GM04503 (cell line): ENCODE results near the gene U2AF1L4.

ENCODE experiments used
- DNase-seq: peaks from one replicate; pipeline ENCODE4 v3.0.0-alpha.2; 2012; ENCODE audit warnings: low read depth

The U2AF1L4 gene

GRCh38 chr19:35745328-35746086 is at the start of gene U2AF1L4, which contains the start of gene PSENEN:
Gene U2AF1L4, minus strand, starts transcription at chr19:35745418. Its CDS starts 27 bp downstream, at chr19:35745391.
Gene PSENEN, plus strand, starts transcription at chr19:35745651. Its CDS starts 280 bp downstream, at chr19:35745931.
- peak; percentile 93 for DNase-seq

- no peak for DNase-seq
These were observed 48.4 kb upstream of the U2AF1L4 start for GRCh38 chr19:35793381-35794165.

DNA sequence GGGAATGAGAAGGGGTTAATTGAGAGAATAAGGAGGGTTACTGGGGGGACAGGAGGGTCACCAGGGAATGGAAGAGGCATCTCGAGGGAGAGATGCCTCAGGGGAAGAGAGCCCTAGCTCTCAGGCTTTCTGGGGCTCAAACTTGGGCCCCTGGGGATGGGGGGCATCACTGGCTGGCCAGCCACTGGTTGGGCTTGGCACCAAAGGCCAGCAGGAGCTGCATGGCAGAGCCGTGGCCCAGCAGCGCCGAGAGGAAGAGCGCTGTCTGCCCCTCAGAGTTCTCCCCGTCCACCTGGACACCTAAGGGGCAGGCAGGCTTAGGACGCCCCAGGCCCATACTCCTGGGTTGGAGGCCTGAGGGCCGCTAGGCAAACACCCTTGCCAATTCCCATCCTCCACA is 47.7 kb upstream of the U2AF1L4 start:
- no peak for DNase-seq

DNA sequence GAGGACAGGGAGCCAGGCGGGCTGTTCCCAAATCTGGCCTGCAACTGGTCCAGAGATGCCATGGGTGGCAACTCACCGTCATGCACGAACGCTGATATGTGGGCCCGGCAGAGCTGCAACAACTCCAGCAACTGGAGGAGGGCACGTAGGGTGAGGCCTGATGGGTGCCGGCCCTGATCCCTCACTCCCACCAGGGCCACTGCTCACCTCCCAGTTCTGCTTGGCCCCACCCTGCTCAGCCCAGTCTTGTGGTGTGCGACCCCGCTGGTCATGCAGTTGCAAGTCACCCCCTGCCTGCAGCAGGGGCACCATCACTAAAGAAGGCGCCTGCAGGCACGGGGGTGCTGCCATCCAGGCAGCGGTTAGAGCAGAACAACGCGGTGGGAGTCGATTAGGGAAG is 47.1 kb upstream of the U2AF1L4 start:
- no peak for DNase-seq

DNA sequence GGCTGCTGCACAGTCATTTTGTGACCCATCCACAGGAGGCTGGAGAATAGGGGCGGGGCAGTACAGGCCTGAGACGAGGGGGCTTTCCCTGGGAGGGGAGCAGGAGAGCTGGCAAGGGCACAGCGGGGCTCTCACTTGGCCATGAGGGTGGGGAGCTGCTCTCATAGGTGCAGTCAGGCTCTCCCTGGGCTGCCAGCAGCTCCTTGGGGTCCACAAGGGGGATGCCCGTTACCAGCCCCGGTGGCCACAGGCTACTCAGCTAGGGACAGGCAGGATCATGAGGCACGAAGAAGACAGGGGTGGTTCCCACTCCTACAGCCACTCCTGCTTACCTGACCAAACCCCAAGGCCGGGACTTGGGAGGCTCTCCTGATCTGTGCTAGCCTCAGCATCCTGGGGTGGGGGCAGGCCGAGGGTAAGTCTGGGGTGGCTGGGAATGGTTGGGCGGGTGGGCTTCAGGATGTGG is 46.6 kb upstream of the U2AF1L4 start:
- no peak for DNase-seq

DNA sequence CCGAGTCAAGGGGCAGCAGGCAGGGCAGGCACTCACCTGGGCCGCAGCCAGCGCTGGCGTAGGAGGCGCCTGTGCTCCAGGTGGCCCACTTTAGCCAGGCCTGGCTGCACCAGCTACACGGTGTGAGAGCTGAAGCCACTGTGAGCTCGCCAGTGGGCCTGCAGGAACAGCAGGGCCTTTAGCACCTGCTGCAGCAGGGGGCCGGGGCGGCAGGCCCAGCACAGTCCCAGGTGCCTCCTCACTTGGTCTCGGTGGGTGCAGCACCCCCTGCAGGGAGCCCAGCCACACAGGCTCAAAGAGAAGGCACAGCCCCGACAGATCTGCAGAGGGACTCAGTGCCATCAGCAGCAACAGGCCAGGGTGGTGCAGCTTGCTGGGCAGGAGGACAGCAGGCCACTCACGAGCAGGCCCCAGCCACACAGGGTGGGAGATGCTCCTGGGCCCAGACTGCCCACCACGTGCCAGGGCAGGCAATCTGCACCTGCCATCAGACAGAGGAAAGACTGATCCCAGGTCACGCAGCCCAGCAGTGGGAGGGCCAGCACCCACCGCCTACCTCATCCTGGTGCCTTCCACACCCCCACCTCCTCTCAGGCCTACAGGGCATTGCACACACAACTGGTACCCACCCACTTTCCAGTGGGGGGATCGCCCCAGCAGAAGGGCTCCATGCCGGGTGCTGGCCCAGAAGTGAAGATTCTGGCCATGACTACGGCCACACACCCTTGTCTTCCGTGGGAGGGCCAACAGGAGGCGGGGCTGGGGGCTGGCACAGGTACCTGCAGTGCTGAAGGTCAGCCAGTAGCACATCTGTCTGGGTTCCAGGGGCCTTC is 46.0 kb upstream of the U2AF1L4 start:
- DNase-seq, result no peak

DNA sequence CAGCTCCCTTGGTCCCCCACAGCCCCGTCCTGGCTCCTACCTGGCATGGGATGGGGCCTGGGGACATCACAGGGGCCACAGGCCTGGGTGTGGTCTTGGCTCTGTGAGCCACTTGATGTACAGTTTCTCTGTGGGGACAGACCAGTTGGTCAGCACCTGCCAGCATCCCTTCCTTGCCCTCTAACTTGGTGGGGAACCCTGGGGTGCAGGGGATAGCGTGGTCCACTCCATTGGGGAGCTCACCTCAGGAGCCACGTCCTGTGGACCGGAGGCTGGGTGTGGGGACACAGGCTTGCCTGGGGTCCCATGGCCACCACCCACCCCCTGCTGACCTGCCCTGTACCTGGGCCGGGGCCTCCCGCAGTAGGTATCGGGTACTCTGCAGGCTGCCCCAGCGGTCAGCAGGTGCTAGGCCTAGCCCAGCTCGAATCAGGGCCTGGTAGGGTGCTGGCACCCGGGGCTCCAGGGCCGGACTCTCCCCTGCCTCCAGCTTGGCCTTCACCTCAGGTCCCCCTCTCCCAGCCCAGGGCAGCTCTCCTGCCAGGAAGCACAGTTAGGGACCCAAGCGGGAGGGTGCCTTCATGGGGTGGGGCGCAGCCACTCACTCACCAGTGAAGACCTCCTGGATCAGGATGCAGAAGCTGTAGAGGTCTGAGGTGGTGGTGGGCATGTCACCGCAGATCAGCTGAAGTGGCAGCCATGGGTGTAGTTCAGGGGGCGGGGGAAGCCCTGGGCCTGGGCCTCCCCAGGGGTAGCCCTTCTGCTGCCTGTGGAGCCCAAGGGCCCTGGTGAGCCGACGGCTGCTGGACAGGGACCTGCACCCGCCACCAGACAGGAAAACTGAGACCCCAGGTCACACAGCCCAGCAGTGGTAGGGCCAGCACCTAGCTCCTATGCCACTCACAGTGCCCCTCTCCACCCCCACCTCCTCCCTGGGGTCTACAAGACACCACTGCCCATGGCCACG is 45.0 kb upstream of the U2AF1L4 start:
- DNase-seq, result no peak

DNA sequence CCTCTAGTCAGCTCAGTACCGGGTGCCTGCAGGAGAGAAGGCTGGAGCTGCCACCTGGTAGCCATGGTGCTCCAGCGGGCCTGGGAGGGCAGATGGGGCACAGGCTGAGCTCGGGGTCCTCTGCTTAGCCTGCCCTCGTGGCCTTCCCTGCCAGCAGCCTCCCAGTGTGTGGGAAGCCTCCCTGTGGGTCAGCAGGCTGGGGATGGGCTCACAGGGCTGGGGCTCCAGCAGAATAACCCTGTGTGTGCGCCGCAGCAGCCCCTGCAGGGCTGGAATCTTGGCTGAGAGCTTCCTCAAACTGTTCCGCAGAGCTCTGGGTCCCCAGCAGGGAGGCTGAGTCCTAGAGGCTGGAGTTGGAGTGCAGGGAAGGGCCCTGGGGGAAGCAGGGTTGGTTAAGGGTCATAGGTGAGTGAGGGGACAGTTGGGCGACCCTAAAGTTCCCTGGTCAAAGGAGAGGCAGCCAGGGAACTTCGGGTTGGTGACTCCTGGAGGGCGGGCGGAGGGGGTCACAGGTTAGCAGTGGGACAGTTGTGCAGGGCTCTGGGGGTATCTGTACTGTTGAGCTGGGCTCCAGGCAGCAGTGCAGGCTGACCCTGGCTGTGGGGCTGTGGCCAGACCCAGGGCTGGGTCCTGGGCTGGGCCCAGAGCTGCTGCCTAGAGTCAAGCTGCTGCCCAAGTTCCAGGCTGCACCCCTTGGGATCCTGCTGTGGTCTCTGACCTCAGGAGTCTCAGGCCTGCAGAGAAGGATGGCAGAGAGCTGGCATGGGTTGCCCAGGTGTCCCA is 44.2 kb upstream of the U2AF1L4 start:
- no peak for DNase-seq

DNA sequence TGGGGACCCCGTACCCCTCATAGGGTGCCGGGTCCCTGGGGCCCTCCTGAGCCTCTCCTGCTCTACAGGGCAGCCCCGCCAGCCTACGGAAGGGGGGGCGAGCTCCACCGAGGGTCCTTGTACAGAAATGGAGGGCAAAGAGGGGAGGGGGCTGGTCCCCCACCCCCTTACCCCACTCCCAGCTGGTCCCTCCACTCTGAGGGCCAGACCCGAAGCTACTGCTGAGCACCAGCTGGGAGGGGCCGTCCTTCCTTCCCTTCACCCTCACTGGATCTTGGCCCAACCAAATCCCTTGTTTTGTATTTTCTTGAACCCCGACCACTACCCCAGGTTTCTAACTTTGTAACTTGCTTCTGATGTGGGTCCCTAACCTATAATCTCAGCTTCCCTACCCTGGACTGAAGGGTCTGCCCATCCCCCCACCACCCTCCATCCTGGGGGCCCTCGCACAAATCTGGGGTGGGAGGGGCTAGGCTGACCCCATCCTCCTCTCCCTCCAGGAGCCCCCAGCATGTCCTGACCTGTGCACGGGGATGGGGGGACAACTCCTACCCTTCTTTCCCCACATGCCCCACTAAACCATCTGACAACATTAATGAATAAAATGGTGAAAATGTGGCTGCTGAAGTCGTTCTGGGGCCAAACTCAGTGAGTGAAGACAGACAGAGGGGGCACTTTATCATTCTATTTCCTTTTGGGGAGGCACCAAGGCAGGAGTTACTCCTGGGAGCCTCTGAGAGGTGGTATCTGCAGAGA is 43.2 kb upstream of the U2AF1L4 start:
- no peak for DNase-seq

DNA sequence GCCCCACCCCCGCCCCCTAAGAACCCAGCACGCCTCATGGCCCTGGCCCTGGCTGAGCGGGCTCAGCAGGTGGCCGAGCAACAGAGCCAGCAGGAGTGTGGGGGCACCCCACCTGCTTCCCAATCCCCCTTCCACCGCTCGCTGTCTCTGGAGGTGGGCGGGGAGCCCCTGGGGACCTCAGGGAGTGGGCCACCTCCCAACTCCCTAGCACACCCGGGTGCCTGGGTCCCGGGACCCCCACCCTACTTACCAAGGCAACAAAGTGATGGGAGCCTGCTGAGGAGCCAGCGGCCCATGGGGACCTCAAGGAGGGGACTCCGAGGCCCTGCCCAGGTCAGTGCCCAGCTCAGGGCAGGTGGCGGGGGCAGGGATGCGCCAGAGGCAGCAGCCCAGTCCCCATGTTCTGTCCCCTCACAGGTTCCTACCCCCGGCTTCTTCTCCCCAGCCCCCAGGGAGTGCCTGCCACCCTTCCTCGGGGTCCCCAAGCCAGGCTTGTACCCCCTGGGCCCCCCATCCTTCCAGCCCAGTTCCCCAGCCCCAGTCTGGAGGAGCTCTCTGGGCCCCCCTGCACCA is 42.1 kb upstream of the U2AF1L4 start:
- DNase-seq, result no peak

DNA sequence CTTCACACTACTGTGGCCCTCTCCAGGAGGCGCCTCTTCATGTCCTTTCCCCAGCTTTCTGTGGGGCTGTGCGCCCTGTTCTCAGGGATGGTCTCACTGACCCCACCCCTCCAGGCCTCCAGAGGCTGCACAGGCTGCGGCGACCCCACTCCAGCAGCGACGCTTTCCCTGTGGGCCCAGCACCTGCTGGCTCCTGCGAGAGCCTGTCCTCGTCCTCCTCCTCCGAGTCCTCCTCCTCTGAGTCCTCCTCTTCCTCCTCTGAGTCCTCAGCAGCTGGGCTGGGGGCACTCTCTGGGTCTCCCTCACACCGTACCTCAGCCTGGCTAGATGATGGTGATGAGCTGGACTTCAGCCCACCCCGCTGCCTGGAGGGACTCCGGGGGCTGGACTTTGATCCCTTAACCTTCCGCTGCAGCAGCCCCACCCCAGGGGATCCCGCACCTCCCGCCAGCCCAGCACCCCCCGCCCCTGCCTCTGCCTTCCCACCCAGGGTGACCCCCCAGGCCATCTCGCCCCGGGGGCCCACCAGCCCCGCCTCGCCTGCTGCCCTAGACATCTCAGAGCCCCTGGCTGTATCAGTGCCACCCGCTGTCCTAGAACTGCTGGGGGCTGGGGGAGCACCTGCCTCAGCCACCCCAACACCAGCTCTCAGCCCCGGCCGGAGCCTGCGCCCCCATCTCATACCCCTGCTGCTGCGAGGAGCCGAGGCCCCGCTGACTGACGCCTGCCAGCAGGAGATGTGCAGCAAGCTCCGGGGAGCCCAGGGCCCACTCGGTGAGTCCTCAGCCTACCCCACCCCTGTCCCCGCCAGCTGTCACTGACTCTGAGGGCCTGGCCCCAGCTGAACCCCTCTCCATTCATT is 41.3 kb upstream of the U2AF1L4 start:
- no peak for DNase-seq

GRCh38 chr19:35785339-35785627 is 40.1 kb upstream of the U2AF1L4 start:
- DNase-seq, result no peak

DNA sequence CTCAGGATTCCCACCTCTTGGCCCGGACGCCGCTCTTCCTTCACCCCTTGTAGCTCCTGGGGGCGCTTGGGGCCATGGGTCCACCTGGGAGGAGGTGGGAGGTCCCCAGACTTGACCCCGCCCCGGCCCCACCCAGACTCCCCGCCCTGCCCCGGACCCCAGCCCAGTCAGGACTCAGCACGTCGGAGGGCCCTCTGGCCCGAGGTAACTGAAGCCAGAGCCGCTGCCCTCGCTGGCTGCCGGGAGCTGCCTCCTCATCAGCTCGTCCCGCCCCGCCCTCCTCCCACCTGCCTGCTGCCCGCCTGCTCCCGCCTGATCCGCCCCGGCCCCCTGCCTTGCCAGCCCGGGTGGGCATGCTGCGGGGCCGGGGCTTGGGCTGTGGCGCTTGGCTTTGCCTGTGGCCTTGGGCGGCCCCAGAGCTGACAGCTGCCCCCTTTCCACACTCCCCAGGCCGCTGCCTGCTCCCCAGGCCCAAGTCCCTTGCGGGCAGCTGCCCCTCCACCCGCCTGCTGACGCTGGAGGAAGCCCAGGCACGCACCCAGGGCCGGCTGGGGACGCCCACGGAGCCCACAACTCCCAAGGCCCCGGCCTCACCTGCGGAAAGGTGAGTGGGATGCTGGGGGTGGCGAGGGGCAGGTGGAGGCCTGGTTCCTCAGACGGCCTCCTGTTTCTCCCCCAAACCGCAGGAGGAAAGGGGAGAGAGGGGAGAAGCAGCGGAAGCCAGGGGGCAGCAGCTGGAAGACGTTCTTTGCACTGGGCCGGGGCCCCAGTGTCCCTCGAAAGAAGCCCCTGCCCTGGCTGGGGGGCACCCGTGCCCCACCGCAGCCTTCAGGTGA is 39.5 kb upstream of the U2AF1L4 start:
- no peak for DNase-seq

DNA sequence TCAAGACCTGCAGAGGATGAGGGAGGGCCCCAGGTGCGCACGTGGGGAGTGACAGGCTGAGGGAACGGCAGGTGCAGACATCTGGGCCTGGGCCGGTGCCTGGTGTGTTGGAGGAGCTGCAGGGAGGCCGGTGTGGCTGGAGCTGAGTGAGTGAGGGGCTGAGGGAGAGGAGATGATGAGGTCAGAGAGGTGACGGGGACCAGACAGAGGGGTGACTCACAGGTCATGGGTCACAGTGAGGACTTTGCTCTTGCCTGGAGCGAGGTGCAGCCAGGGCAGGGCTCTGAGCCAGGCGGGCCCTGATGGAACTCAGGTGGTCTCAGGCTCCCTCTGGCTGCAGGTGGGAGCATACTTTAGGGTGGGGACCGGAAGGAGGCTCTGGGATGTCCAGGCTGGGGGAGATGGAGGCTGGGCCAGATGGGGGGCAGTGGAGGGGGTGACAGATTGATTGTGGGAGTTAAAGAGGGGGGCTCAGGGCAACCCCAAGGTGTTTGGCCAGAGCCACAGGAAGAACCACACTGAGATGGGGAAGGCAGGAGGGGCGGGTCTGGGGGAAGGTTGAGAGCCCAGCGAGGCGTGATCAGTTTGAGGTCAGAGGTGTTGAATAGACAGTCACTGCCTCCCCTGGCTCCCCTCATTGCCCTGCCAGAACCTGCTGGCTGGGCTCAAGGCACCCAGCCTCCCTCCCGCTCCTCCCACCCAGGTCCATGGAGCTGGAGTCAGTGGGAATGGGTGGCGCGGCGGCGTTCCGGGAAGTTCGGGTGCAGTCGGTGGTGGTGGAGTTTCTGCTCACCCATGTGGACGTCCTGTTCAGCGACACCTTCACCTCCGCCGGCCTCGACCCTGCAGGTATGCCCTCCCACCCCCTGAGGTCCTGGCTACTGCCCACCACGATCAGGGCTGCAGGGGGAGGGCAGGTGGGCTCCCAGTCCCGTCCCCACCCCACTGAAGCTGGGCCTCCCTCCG is 38.5 kb upstream of the U2AF1L4 start:
- DNase-seq, result no peak

DNA sequence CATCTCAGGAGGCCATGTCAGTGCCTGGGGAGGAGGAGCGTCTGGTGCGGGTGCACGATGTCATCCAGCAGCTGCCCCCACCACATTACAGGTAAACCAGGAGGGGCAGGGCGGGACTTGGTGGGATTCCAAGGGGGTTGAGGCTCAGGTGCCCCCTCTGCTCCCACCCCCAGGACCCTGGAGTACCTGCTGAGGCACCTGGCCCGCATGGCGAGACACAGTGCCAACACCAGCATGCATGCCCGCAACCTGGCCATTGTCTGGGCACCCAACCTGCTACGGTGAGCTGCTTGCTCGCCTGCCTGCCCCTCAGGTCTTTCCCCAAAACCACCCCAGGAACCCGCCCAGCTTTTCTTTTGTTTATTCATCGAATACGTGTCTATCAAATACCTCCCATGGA is 37.4 kb upstream of the U2AF1L4 start:
- DNase-seq, result no peak

DNA sequence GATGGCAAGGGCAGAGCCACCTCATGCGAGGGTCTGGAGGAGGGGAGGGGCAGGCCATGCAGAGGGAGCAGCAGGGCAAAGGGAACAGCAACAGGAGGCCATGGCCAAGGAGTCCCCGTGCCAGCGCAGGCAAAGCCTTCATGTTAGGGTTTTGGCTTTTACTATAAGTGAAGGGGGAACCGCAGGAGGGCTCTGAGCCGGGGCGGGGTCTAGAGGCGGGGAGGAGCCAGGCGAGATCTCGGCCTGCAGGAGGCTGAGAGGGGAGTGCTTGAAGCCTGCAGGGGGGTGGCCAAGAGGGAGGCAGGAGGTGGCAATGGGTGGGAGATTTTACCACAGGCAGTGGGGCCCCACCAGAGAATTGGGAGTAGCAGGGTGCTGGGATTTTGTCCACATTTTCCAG is 36.4 kb upstream of the U2AF1L4 start:
- no peak for DNase-seq
